IMR-90 (cell line): ENCODE results near the gene CDH23.

Source experiments
- CEBPB ChIP-seq: IDR thresholded peaks from 2 replicates; pipeline ENCODE4 v1.6.1; 2012; ENCODE audit warnings: low read depth, low read length, improper control_type of control experiment
- POLR2A ChIP-seq: IDR thresholded peaks from 2 replicates; pipeline ENCODE4 v1.6.1; 2012; ENCODE audit warnings: mild to moderate bottlenecking, low read depth, low read length
- RFX5 ChIP-seq: IDR thresholded peaks from 2 replicates; pipeline ENCODE4 v1.8.0; 2012; ENCODE audit warnings: low read depth, mild to moderate bottlenecking, low read length, moderate library complexity
- SMC3 ChIP-seq: fragments of 150-350 bp; IDR thresholded peaks from 2 replicates; pipeline ENCODE4 v1.6.1; 2016; ENCODE audit warnings: low read depth, mild to moderate bottlenecking, antibody characterized with exemption, low read length, moderate library complexity
- TF ChIP-seq, protein P1 (sequence below): conservative IDR thresholded peaks from 2 replicates; pipeline ENCODE4 v1.5.1; 2012; ENCODE audit warnings: mild to moderate bottlenecking, low read depth, low read length, improper control_type of control experiment

GRCh38 chr10:71516890-71517289, 120.2 kb downstream of the CDH23 start:
- TF ChIP-seq, protein P1, sequence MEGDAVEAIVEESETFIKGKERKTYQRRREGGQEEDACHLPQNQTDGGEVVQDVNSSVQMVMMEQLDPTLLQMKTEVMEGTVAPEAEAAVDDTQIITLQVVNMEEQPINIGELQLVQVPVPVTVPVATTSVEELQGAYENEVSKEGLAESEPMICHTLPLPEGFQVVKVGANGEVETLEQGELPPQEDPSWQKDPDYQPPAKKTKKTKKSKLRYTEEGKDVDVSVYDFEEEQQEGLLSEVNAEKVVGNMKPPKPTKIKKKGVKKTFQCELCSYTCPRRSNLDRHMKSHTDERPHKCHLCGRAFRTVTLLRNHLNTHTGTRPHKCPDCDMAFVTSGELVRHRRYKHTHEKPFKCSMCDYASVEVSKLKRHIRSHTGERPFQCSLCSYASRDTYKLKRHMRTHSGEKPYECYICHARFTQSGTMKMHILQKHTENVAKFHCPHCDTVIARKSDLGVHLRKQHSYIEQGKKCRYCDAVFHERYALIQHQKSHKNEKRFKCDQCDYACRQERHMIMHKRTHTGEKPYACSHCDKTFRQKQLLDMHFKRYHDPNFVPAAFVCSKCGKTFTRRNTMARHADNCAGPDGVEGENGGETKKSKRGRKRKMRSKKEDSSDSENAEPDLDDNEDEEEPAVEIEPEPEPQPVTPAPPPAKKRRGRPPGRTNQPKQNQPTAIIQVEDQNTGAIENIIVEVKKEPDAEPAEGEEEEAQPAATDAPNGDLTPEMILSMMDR = no peak
- TF ChIP-seq SMC3 = no peak
- TF ChIP-seq POLR2A = no peak
- no peak for TF ChIP-seq CEBPB
- no peak for TF ChIP-seq RFX5
